Measurements from ENCODE around the gene CD79B.

CD79B gene

DNA sequence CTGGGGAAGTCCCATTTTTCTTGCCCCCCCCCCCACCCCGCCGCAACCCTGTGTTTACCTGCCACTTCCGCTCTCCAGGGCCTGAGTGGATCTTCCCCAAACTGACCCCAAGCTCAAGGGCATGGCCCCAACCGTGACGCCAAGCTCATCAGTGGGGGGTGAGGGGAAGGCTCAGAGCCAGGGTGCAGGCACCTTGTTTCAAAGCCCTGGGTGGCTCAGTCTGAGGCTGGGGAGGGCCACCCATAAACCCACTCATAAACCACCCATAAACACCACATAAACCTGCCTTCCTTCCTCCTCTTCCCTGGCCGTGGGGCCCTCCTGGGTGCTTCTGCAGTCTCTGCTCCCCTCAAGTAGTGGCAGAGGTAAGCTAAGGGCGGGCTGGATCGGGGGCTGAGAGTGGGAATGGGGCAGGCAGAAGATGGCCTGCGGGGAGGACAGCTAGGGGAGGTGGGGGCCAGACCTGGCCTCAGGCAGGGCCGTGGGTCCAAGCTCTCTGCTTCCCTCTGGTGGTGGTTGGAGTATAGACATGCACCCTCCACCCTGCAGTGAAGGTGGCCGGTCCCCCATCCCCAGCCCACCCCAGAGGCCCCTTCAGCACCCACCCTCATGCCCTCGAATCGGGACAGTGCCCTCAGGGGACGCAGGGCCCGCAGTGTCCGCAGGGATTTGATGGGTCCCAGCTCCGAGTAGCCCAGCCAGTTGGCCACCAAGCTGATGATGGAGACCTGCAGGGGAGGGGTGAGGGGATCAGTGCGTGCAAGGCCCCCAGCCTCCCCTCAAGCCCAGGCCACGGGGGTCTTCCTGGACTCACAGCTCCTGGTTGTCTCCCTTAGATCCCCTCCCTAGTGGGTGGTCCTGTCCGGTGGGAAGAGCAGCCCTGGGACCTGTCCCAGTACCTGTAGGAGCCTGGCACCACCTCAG lies 14.6 kb upstream of the CD79B start (continued):
- TF ChIP-seq ZNF362 (tag by site-specific recombination; IDR thresholded peaks at IDR 0.05) (no peak), ZNF549 (tag by site-specific recombination; IDR thresholded peaks at IDR 0.05) (no peak), CTCF (tag by site-specific recombination; IDR thresholded peaks at IDR 0.05) (peak; percentile 53; the same call in 1 of the 2 replicates), ZBTB11 (tag by site-specific recombination; conservative IDR thresholded peaks at IDR 0.05; ENCODE audit: low read depth) (no peak), OSR2 (tag by site-specific recombination; IDR thresholded peaks at IDR 0.05) (no peak), ZNF791 (tag by site-specific recombination; IDR thresholded peaks at IDR 0.05) (no peak), OVOL3 (tag by site-specific recombination; IDR thresholded peaks at IDR 0.05) (no peak), ZNF654 (tag by site-specific recombination; IDR thresholded peaks at IDR 0.05; ENCODE audit: low read depth) (0 out of 2 replicates have a peak, but pooled peaks have one; percentile 10), ZSCAN16 (tag by site-specific recombination; IDR thresholded peaks at IDR 0.05) (no peak), ZNF514 (tag by site-specific recombination; IDR thresholded peaks at IDR 0.05) (no peak), ZNF292 (tag by site-specific recombination; IDR thresholded peaks at IDR 0.05; ENCODE audit: borderline replicate concordance, low read depth) (no peak), KLF8 (tag by site-specific recombination; IDR thresholded peaks at IDR 0.05) (no peak), ZNF2 (tag by site-specific recombination; IDR thresholded peaks at IDR 0.05) (no peak), GLIS2 (tag by site-specific recombination; IDR thresholded peaks at IDR 0.05) (peak; percentile 78), ZNF596 (tag by site-specific recombination; IDR thresholded peaks at IDR 0.05) (no peak), ZNF48 (tag by site-specific recombination; IDR thresholded peaks at IDR 0.05) (no peak), ZNF350 (tag by site-specific recombination; IDR thresholded peaks at IDR 0.05) (no peak), ZBTB21 (tag by site-specific recombination; IDR thresholded peaks at IDR 0.05) (no peak), SCRT2 (tag by site-specific recombination; IDR thresholded peaks at IDR 0.05) (peak; percentile 62), ZNF16 (tag by site-specific recombination; IDR thresholded peaks at IDR 0.05; ENCODE audit: low read depth) (no peak), ZNF521 (tag by site-specific recombination; IDR thresholded peaks at IDR 0.05) (no peak)
- TF ChIP-seq, protein P1, sequence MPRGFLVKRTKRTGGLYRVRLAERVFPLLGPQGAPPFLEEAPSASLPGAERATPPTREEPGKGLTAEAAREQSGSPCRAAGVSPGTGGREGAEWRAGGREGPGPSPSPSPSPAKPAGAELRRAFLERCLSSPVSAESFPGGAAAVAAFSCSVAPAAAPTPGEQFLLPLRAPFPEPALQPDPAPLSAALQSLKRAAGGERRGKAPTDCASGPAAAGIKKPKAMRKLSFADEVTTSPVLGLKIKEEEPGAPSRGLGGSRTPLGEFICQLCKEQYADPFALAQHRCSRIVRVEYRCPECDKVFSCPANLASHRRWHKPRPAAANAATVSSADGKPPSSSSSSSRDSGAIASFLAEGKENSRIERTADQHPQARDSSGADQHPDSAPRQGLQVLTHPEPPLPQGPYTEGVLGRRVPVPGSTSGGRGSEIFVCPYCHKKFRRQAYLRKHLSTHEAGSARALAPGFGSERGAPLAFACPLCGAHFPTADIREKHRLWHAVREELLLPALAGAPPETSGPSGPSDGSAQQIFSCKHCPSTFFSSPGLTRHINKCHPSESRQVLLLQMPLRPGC (tag by site-specific recombination; IDR thresholded peaks at IDR 0.05), result no peak
- TF ChIP-seq, protein P2, sequence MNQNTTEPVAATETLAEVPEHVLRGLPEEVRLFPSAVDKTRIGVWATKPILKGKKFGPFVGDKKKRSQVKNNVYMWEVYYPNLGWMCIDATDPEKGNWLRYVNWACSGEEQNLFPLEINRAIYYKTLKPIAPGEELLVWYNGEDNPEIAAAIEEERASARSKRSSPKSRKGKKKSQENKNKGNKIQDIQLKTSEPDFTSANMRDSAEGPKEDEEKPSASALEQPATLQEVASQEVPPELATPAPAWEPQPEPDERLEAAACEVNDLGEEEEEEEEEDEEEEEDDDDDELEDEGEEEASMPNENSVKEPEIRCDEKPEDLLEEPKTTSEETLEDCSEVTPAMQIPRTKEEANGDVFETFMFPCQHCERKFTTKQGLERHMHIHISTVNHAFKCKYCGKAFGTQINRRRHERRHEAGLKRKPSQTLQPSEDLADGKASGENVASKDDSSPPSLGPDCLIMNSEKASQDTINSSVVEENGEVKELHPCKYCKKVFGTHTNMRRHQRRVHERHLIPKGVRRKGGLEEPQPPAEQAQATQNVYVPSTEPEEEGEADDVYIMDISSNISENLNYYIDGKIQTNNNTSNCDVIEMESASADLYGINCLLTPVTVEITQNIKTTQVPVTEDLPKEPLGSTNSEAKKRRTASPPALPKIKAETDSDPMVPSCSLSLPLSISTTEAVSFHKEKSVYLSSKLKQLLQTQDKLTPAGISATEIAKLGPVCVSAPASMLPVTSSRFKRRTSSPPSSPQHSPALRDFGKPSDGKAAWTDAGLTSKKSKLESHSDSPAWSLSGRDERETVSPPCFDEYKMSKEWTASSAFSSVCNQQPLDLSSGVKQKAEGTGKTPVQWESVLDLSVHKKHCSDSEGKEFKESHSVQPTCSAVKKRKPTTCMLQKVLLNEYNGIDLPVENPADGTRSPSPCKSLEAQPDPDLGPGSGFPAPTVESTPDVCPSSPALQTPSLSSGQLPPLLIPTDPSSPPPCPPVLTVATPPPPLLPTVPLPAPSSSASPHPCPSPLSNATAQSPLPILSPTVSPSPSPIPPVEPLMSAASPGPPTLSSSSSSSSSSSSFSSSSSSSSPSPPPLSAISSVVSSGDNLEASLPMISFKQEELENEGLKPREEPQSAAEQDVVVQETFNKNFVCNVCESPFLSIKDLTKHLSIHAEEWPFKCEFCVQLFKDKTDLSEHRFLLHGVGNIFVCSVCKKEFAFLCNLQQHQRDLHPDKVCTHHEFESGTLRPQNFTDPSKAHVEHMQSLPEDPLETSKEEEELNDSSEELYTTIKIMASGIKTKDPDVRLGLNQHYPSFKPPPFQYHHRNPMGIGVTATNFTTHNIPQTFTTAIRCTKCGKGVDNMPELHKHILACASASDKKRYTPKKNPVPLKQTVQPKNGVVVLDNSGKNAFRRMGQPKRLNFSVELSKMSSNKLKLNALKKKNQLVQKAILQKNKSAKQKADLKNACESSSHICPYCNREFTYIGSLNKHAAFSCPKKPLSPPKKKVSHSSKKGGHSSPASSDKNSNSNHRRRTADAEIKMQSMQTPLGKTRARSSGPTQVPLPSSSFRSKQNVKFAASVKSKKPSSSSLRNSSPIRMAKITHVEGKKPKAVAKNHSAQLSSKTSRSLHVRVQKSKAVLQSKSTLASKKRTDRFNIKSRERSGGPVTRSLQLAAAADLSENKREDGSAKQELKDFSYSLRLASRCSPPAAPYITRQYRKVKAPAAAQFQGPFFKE (tag by site-specific recombination; IDR thresholded peaks at IDR 0.05; ENCODE audit: borderline replicate concordance), result no peak
